AG04450 (cell line): Measurements from ENCODE around the gene TRIM3. TPM values are rescaled to one million over a fixed set of nuclear protein-coding genes. Genes with fewer than 3 reads are reported as not detected.

ENCODE experiments used
- CTCF ChIA-PET: fragments of 300-600, 350-600 bp; formaldehyde crosslinking; extraction: SDS; loops from one replicate; lab custom pipeline; 2022; ENCODE audit warnings: antibody characterized with exemption, inconsistent platforms; lab: Charles Lee
- POLR2A ChIA-PET: fragments of 350-600 bp; formaldehyde crosslinking; extraction: SDS; loops from one replicate; lab custom pipeline; 2021; ENCODE audit warnings: antibody characterized with exemption, inconsistent platforms; lab: Yijun Ruan, JAX
- DNase-seq: peaks from one replicate; pipeline ENCODE4 v3.0.0-alpha.2; 2011; ENCODE audit warnings: low read depth, low spot score
- H3K27ac ChIP-seq: one replicate; pipeline ENCODE4 v1.5.1; 2012; ENCODE audit warnings: low read depth, low read length, control low read depth
- H3K27me3 ChIP-seq: one replicate; pipeline ENCODE4 v1.6.0; 2012; ENCODE audit warnings: low read length; ENCODE audit not compliant: control insufficient read depth, insufficient read depth
- H3K4me3 ChIP-seq: 2 replicates; pipeline ENCODE4 v1.5.1; 2011; ENCODE audit warnings: mild to moderate bottlenecking, low read depth, low read length, control low read depth
- H3K9me3 ChIP-seq: 2 replicates; pipeline ENCODE4 v1.5.1; 2012; ENCODE audit warnings: low read length; ENCODE audit not compliant: control insufficient read depth, insufficient read depth
- CTCF ChIP-seq: IDR thresholded peaks from 2 replicates; pipeline ENCODE4 v1.5.1; 2011; ENCODE audit warnings: low read depth, low read length, control low read depth, inconsistent platforms
- polyA plus RNA-seq: library from polyadenylated mRNA; depleted of rRNA; stranded (reverse); fragments of >200 nt; gene quantifications from 2 replicates; pipeline ENCODE4 v1.2.3, GENCODE V29; 2011

Gene TRIM3
- polyA plus RNA-seq, 1 experiment = 10.5 TPM

- no peak for TF ChIP-seq CTCF
- no peaks in the 10 kb centered on the region for H3K27me3 ChIP-seq
- ChIA-PET POLR2A (no interaction called here), CTCF (interaction anchor here (0.9 to 1.4 kb wide), 2 partner anchors 25 to 35 kb away, joined by 4 read pairs; no protein-coding TSS in a partner anchor)
- no peak for DNase-seq
- no peak overlapping the region for H3K27ac ChIP-seq
- no peaks in the 10 kb centered on the region; the same call in 1 of the 2 replicates for H3K9me3 ChIP-seq
- H3K4me3 ChIP-seq = no peak overlapping the region
Observed at GRCh38 chr11:6404342-6405051, 69.2 kb downstream of the TRIM3 start.

GRCh38 chr11:6403539-6403938 is 70.2 kb downstream of the TRIM3 start:
- Histone ChIP-seq H3K4me3 (no peak overlapping the region), H3K27me3 (no peaks in the 10 kb centered on the region), H3K9me3 (no peaks in the 10 kb centered on the region; the same call in 1 of the 2 replicates), H3K27ac (no peak overlapping the region)
- ChIA-PET POLR2A (interaction anchor here (1.4 to 1.7 kb wide), 2 partner anchors 13 to 16 kb away, joined by 4 to 5 read pairs; partner anchors contain the start of gene SMPD1), CTCF (interaction anchor here (1.2 to 1.5 kb wide), 3 partner anchors 24 to 40 kb away, joined by 4 to 6 read pairs (median 5); no protein-coding TSS in a partner anchor)
- DNase-seq = no peak
- TF ChIP-seq CTCF = no peak

- TF ChIP-seq CTCF = no peak
- ChIA-PET POLR2A (interaction anchor here (1.4 to 1.7 kb wide), 2 partner anchors 12 to 17 kb away, joined by 4 to 5 read pairs; partner anchors contain the start of gene SMPD1), CTCF (interaction anchor here (1.1 to 1.5 kb wide), 4 partner anchors 23 to 41 kb away, joined by 3 to 6 read pairs (median 4); no protein-coding TSS in a partner anchor)
- no peak for DNase-seq
- H3K27me3 ChIP-seq = no peaks in the 10 kb centered on the region
- H3K9me3 ChIP-seq = no peaks in the 10 kb centered on the region; the same call in 1 of the 2 replicates
- no peak overlapping the region for H3K4me3 ChIP-seq
- H3K27ac ChIP-seq = no peak overlapping the region
Observed at GRCh38 chr11:6402561-6402981, 71.2 kb downstream of the TRIM3 start.

GRCh38 chr11:6402061-6402470 is 71.7 kb downstream of the TRIM3 start:
- ChIA-PET POLR2A (interaction anchor here (1.4 to 1.7 kb wide), 2 partner anchors 11 to 17 kb away, joined by 4 to 5 read pairs; partner anchors contain the start of gene SMPD1), CTCF (interaction anchor here (1.1 to 1.2 kb wide), 2 partner anchors 23 to 39 kb away, joined by 3 to 4 read pairs; no protein-coding TSS in a partner anchor)
- H3K27me3 ChIP-seq = no peaks in the 10 kb centered on the region

More at GRCh38 chr11:6402061-6402470, 71.7 kb downstream of the TRIM3 start:
- Histone ChIP-seq H3K9me3 (no peaks in the 10 kb centered on the region; the same call in 1 of the 2 replicates), H3K27ac (no peak overlapping the region), H3K4me3 (no peak overlapping the region)
- DNase-seq = no peak
- no peak for TF ChIP-seq CTCF
